K562 (cell line): ENCODE data around the gene AASS. TPM values are rescaled to one million over a fixed set of nuclear protein-coding genes. Genes with fewer than 3 reads are reported as not detected.

ENCODE experiments used
- ATAC-seq: fragments of 200-7000 bp; cut with Tn5 transposase; 3 replicates; pipeline ENCODE4 v1.9.1; 2020; ENCODE audit warnings: moderate library complexity
- BruUV-seq: library from RNA; stranded (reverse); fragments of 400-500 nt; replicated peaks from 2 replicates; lab custom pipeline; 2021; lab: Mats Ljungman, UMichigan
- CTCF ChIA-PET: fragments of 300-600 bp; formaldehyde crosslinking; extraction: SDS; loops from one replicate; lab custom pipeline; 2021; ENCODE audit warnings: low intra/inter-chr PET ratio; lab: Yijun Ruan, JAX
- POLR2A ChIA-PET: fragments of 300-600, 350-650 bp; sonication (Branson Sonifier 250); formaldehyde crosslinking; extraction: SDS; loops from one replicate; lab custom pipeline; 2021; ENCODE audit warnings: antibody characterized with exemption, inconsistent platforms; lab: Yijun Ruan, JAX
- DNase-seq, 4 experiments: peaks; one replicate each; pipeline versions ENCODE4 v3.0.0 to v3.0.0-alpha.2; 2011 to 2018; ENCODE audit warnings: low spot score in 3 of 4, mixed read lengths in 3 of 4; ENCODE audit errors: extremely low read depth in 1 of 4
- FAIRE-seq: peaks from 2 replicates; lab custom pipeline; 2011; peaks lifted over from hg19 to GRCh38; lab: Jason Lieb, UNC
- H2AFZ ChIP-seq: 2 replicates; pipeline ENCODE4 v1.6.0; 2011; ENCODE audit warnings: low read depth, low read length, control low read depth, inconsistent platforms
- H3K27ac ChIP-seq: fragments of 200-600 bp; 3 replicates; pipeline ENCODE4 v1.8.0; 2011; ENCODE audit warnings: low read depth, mild to moderate bottlenecking, control low read depth, inconsistent platforms, low read length, moderate library complexity, mixed read lengths; ENCODE audit errors: extremely low read depth
- H3K27me3 ChIP-seq, 2 experiments: fragments of 300-600 bp in 1 of 2; 2 replicates in 1 of 2; 3 replicates in 1 of 2; pipeline versions ENCODE4 v1.6.0 to v1.8.0; 2011; ENCODE audit warnings: inconsistent platforms in 2 of 2, low read length in 2 of 2, mild to moderate bottlenecking in 1 of 2, mixed read lengths in 1 of 2, moderate library complexity in 1 of 2; ENCODE audit not compliant: control insufficient read depth in 2 of 2, insufficient read depth in 2 of 2
- H3K36me3 ChIP-seq: fragments of 300-600 bp; 3 replicates; pipeline ENCODE4 v1.8.0; 2011; ENCODE audit warnings: mild to moderate bottlenecking, low read length, inconsistent platforms; ENCODE audit not compliant: control insufficient read depth, insufficient read depth
- H3K4me1 ChIP-seq, 2 experiments: fragments of 200-600 bp in 1 of 2; replicated peaks in 1 of 2; 2 replicates in 1 of 2; 3 replicates in 1 of 2; pipeline versions ENCODE4 v1.5.1 to v1.8.0; 2011; ENCODE audit warnings: inconsistent platforms in 2 of 2, low read length in 2 of 2, mild to moderate bottlenecking in 1 of 2, mixed read lengths in 1 of 2, moderate library complexity in 1 of 2; ENCODE audit not compliant: control insufficient read depth in 2 of 2, insufficient read depth in 2 of 2
- H3K4me2 ChIP-seq: 2 replicates; pipeline ENCODE4 v1.6.1; 2011; ENCODE audit warnings: low read length, control low read depth, inconsistent platforms, mixed read lengths; ENCODE audit not compliant: insufficient read depth
- H3K4me3 ChIP-seq: fragments of 200-600 bp; sonication (generic), shearing (Covaris generic); 2 replicates; pipeline ENCODE4 v1.5.1; 2016; ENCODE audit warnings: control low read depth, inconsistent platforms
- H3K79me2 ChIP-seq: fragments of 200-600 bp; 3 replicates; pipeline ENCODE4 v1.8.0; 2011; ENCODE audit warnings: low read length, inconsistent platforms; ENCODE audit not compliant: control insufficient read depth, insufficient read depth
- H3K9ac ChIP-seq, 2 experiments: 2 replicates each; pipeline versions ENCODE4 v1.6.0 to v1.6.1; 2011; ENCODE audit warnings: low read depth in 2 of 2, low read length in 2 of 2, control low read depth in 1 of 2, inconsistent platforms in 1 of 2, mild to moderate bottlenecking in 1 of 2, mixed read lengths in 1 of 2; ENCODE audit not compliant: insufficient read depth in 1 of 2
- H3K9me1 ChIP-seq: one replicate; pipeline ENCODE4 v1.6.0; 2011; ENCODE audit warnings: inconsistent platforms, mild to moderate bottlenecking, low read length, moderate library complexity; ENCODE audit not compliant: control insufficient read depth, insufficient read depth
- H3K9me3 ChIP-seq: replicated peaks from 2 replicates; pipeline ENCODE4 v1.5.1; 2011; ENCODE audit warnings: low read depth, low read length, inconsistent platforms; ENCODE audit not compliant: control insufficient read depth, insufficient read depth
- H4K20me1 ChIP-seq: replicated peaks from 2 replicates; pipeline ENCODE4 v1.6.1; 2011; ENCODE audit warnings: low read length, inconsistent platforms, mixed read lengths; ENCODE audit not compliant: control insufficient read depth, insufficient read depth
- AFF1 ChIP-seq, 2 experiments: fragments of 450-650 bp; IDR thresholded peaks; 2 replicates each; pipeline ENCODE4 v1.6.1; 2018; ENCODE audit warnings: mild to moderate bottlenecking in 2 of 2, low read depth in 1 of 2; ENCODE audit not compliant: partially characterized antibody in 2 of 2
- BDP1 ChIP-seq: IDR thresholded peaks from 3 replicates; pipeline ENCODE4 v1.6.1; 2011; ENCODE audit not compliant: insufficient read length, insufficient read depth
- BHLHE40 ChIP-seq: IDR thresholded peaks from 2 replicates; pipeline ENCODE4 v1.6.1; 2011; ENCODE audit warnings: low read length, improper control_type of control experiment
- CREM ChIP-seq: IDR thresholded peaks from 2 replicates; pipeline ENCODE4 v1.6.1; 2014; ENCODE audit warnings: antibody characterized with exemption, low read depth
- FOXA3 ChIP-seq, 2 experiments: fragments of 450-650 bp in 1 of 2; sonication (generic) in 1 of 2; formaldehyde crosslinking; IDR thresholded peaks in 1 of 2; conservative IDR thresholded peaks in 1 of 2; 2 replicates each; pipeline versions ENCODE4 v1.4.0 to v1.8.0; 2020 to 2022; ENCODE audit warnings: mild to moderate bottlenecking in 2 of 2, missing genetic modification reagents in 1 of 2
- HDAC1 ChIP-seq, 2 experiments: fragments of 450-650 bp; IDR thresholded peaks; 2 replicates each; pipeline ENCODE4 v1.6.1; 2016 to 2017; ENCODE audit warnings: inconsistent platforms in 1 of 2, mild to moderate bottlenecking in 1 of 2, moderate library complexity in 1 of 2
- HDAC3 ChIP-seq: fragments of 450-650 bp; IDR thresholded peaks from 2 replicates; pipeline ENCODE4 v1.6.1; 2018; ENCODE audit warnings: borderline replicate concordance, mild to moderate bottlenecking, moderate library complexity; ENCODE audit not compliant: partially characterized antibody
- MIER1 ChIP-seq: fragments of 450-650 bp; IDR thresholded peaks from 2 replicates; pipeline ENCODE4 v1.6.1; 2016; ENCODE audit warnings: antibody characterized with exemption, mild to moderate bottlenecking, low read depth
- SIRT6 ChIP-seq: IDR thresholded peaks from one replicate; pipeline ENCODE4 v1.6.1; 2012; ENCODE audit warnings: low read depth, mild to moderate bottlenecking, control low read depth, inconsistent platforms, low read length, moderate library complexity
- USF2 ChIP-seq: sonication (generic); formaldehyde crosslinking; IDR thresholded peaks from 2 replicates; pipeline ENCODE4 v1.5.0; 2020; ENCODE audit warnings: missing genetic modification reagents
- ZBTB17 ChIP-seq: fragments of 450-650 bp; formaldehyde crosslinking; IDR thresholded peaks from 2 replicates; pipeline ENCODE4 v1.4.0; 2020; ENCODE audit warnings: mild to moderate bottlenecking
- ZKSCAN3 ChIP-seq: fragments of 250-450 bp; sonication (Bioruptor Pico); IDR thresholded peaks from 2 replicates; pipeline ENCODE4 v1.4.0; 2020
- in situ Hi-C: fragments of 300-500 bp; cut with MboI; formaldehyde crosslinking; loops from 4 replicates; pipeline ENCODE4 v1.15.0; 2018; ENCODE audit warnings: inconsistent platforms, mixed read lengths
- intact Hi-C: fragments of 100-400 bp; cut with micrococcal nuclease; formaldehyde crosslinking; loops from 2 replicates; pipeline ENCODE4 v1.14.2; 2022
- polyA plus RNA-seq, 8 experiments: library from polyadenylated mRNA; depleted of rRNA in 4 of 8; stranded (reverse) in 5 of 8; unstranded in 3 of 8; fragments of >200 nt; fragmentation: Nextera tagmentation in 2 of 8; fragmentation: Illumina TruSeq in 1 of 8; extraction: Ambion mirVana in 2 of 8; extraction: Trizol in 1 of 8; gene quantifications; 2 replicates each; pipeline versions ENCODE4 v1.2.1 to v1.2.3, GENCODE V29; 2011 to 2014; ENCODE audit warnings: inconsistent platforms in 1 of 8, missing spikeins in 1 of 8
- total RNA-seq, 7 experiments: library from RNA; depleted of rRNA in 6 of 7; stranded (reverse); fragments of >200 nt in 6 of 7; fragmentation: Illumina TruSeq in 2 of 7; extraction: Trizol in 2 of 7; gene quantifications; 2 replicates each; pipeline versions ENCODE4 v1.2.1 to v1.2.3, GENCODE V29; 2011 to 2021; ENCODE audit warnings: low replicate concordance in 1 of 7
- TF ChIP-seq, protein P1 (sequence below): fragments of 450-650 bp; IDR thresholded peaks from 2 replicates; pipeline ENCODE4 v1.6.1; 2017; ENCODE audit warnings: antibody characterized with exemption, mild to moderate bottlenecking
- TF ChIP-seq, protein P2 (sequence below): fragments of 450-650 bp; formaldehyde crosslinking; IDR thresholded peaks from 2 replicates; pipeline ENCODE4 v1.4.0; 2022; ENCODE audit warnings: mild to moderate bottlenecking, moderate library complexity

The AASS gene
- total and polyA plus RNA-seq, 9 of the 15 experiments (the other 6 are each of a cell fraction or from before 2014, with no cell fraction given) = 0.04 to 0.38 (median 0.07) TPM; not detected in 6

- Histone ChIP-seq H3K4me3 (no peak overlapping the region), H3K36me3 (no peaks in the 10 kb centered on the region), H3K27ac (no peak overlapping the region), H3K9ac (no peak overlapping the region), H3K9me3 (no peaks in the 10 kb centered on the region), H4K20me1 (no peaks in the 10 kb centered on the region), H3K4me2 (no peak overlapping the region), H3K27me3 (no peaks in the 10 kb centered on the region), H3K79me2 (no peaks in the 10 kb centered on the region), H3K9me1 (no peaks in the 10 kb centered on the region), H3K4me1 (no peaks in the 10 kb centered on the region), H2AFZ (no peak overlapping the region)
- BruUV-seq = no TSS peak
- no peak for FAIRE-seq
- CTCF ChIA-PET = no interaction called here
- POLR2A ChIA-PET = no interaction called here
- in situ Hi-C loops = no loop called here
- intact Hi-C loops = no loop called here
- no peak for ATAC-seq
- no peak for DNase-seq
- TF ChIP-seq HDAC3 = no peak
- TF ChIP-seq USF2 (CRISPR knock-in tag) = no peak
- TF ChIP-seq BHLHE40 = no peak
- no peak for TF ChIP-seq SIRT6
- no peak for TF ChIP-seq HDAC1 (IDR thresholded peaks at IDR 0.05)
- TF ChIP-seq FOXA3 (CRISPR knock-in tag; conservative IDR thresholded peaks at IDR 0.05 in 1 of 2, IDR thresholded peaks at IDR 0.05 in 1 of 2) = no peak
- TF ChIP-seq ZKSCAN3 (CRISPR knock-in tag) = no peak
- no peak for TF ChIP-seq BDP1
- TF ChIP-seq MIER1 = no peak
- TF ChIP-seq, protein P1, sequence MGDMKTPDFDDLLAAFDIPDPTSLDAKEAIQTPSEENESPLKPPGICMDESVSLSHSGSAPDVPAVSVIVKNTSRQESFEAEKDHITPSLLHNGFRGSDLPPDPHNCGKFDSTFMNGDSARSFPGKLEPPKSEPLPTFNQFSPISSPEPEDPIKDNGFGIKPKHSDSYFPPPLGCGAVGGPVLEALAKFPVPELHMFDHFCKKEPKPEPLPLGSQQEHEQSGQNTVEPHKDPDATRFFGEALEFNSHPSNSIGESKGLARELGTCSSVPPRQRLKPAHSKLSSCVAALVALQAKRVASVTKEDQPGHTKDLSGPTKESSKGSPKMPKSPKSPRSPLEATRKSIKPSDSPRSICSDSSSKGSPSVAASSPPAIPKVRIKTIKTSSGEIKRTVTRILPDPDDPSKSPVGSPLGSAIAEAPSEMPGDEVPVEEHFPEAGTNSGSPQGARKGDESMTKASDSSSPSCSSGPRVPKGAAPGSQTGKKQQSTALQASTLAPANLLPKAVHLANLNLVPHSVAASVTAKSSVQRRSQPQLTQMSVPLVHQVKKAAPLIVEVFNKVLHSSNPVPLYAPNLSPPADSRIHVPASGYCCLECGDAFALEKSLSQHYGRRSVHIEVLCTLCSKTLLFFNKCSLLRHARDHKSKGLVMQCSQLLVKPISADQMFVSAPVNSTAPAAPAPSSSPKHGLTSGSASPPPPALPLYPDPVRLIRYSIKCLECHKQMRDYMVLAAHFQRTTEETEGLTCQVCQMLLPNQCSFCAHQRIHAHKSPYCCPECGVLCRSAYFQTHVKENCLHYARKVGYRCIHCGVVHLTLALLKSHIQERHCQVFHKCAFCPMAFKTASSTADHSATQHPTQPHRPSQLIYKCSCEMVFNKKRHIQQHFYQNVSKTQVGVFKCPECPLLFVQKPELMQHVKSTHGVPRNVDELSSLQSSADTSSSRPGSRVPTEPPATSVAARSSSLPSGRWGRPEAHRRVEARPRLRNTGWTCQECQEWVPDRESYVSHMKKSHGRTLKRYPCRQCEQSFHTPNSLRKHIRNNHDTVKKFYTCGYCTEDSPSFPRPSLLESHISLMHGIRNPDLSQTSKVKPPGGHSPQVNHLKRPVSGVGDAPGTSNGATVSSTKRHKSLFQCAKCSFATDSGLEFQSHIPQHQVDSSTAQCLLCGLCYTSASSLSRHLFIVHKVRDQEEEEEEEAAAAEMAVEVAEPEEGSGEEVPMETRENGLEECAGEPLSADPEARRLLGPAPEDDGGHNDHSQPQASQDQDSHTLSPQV = no peak
- TF ChIP-seq, protein P2, sequence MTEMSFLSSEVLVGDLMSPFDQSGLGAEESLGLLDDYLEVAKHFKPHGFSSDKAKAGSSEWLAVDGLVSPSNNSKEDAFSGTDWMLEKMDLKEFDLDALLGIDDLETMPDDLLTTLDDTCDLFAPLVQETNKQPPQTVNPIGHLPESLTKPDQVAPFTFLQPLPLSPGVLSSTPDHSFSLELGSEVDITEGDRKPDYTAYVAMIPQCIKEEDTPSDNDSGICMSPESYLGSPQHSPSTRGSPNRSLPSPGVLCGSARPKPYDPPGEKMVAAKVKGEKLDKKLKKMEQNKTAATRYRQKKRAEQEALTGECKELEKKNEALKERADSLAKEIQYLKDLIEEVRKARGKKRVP (CRISPR knock-in tag) = no peak
- TF ChIP-seq CREM = no peak
- no peak for TF ChIP-seq AFF1 (IDR thresholded peaks at IDR 0.05; ENCODE audit: low read depth in 1 of 2, partially characterized antibody in 2 of 2)
- no peak for TF ChIP-seq ZBTB17
These were observed 20.3 kb downstream of the AASS start for GRCh38 chr7:122123746-122124145.
